Measurements from ENCODE around the gene AP2B1. TPM values are rescaled to one million over a fixed set of nuclear protein-coding genes. Genes with fewer than 3 reads are reported as not detected.

Gene AP2B1
- total RNA-seq, 1 experiment from 2014 or later, result 195 TPM

DNA sequence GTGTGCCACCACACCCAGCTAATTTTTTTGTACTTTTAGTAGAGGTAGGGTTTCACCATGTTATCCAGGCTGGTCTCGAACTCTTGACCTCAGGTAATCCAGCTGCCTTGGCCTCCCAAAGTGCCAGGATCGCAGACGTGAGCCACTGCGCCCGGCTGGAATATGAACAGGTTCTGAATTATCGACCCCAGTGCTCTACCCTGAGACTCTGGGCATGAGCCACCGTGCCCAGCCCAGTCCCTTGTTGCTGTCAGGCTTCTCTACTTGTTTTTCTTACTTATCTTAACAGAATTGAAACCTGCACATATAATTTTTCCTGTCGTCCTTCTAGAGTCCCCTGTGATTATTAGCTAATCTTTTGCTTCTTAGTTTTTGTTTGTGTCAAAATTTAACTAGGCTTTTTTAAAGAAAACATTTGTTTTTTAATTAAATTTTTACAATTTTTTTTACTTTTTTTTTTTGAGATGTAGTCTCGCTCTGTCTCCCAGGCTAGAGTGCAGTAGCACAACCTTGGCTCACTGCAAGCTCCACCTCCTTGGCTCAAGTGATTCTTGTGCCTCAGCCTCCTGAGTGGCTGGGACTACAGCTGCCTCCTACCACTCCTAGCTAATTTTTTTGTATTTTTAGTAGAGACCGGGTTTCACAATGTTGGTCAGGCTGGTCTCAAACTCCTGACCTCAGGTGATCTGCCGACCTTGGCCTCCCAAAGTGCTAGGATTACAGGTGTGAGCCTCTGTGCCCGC, 66.7 kb downstream of the AP2B1 start (continued):
- TF ChIP-seq, protein P1, sequence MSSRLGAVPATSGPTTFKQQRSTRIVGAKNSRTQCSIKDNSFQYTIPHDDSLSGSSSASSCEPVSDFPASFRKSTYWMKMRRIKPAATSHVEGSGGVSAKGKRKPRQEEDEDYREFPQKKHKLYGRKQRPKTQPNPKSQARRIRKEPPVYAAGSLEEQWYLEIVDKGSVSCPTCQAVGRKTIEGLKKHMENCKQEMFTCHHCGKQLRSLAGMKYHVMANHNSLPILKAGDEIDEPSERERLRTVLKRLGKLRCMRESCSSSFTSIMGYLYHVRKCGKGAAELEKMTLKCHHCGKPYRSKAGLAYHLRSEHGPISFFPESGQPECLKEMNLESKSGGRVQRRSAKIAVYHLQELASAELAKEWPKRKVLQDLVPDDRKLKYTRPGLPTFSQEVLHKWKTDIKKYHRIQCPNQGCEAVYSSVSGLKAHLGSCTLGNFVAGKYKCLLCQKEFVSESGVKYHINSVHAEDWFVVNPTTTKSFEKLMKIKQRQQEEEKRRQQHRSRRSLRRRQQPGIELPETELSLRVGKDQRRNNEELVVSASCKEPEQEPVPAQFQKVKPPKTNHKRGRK (CRISPR knock-in tag; IDR thresholded peaks at IDR 0.05; ENCODE audit: borderline replicate concordance), result no peak
- TF ChIP-seq SP1 (CRISPR knock-in tag; conservative IDR thresholded peaks at IDR 0.05) (no peak), ZNF416 (CRISPR knock-in tag; IDR thresholded peaks at IDR 0.05) (no peak), PREB (CRISPR knock-in tag; IDR thresholded peaks at IDR 0.05; ENCODE audit: borderline replicate concordance) (no peak), ATF2 (CRISPR knock-in tag; IDR thresholded peaks at IDR 0.05; ENCODE audit: borderline replicate concordance, low read depth) (no peak), SOX15 (CRISPR knock-in tag; IDR thresholded peaks at IDR 0.05) (no peak)
- TF ChIP-seq, protein P2, sequence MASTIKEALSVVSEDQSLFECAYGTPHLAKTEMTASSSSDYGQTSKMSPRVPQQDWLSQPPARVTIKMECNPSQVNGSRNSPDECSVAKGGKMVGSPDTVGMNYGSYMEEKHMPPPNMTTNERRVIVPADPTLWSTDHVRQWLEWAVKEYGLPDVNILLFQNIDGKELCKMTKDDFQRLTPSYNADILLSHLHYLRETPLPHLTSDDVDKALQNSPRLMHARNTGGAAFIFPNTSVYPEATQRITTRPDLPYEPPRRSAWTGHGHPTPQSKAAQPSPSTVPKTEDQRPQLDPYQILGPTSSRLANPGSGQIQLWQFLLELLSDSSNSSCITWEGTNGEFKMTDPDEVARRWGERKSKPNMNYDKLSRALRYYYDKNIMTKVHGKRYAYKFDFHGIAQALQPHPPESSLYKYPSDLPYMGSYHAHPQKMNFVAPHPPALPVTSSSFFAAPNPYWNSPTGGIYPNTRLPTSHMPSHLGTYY (CRISPR knock-in tag; IDR thresholded peaks at IDR 0.05), result no peak

DNA sequence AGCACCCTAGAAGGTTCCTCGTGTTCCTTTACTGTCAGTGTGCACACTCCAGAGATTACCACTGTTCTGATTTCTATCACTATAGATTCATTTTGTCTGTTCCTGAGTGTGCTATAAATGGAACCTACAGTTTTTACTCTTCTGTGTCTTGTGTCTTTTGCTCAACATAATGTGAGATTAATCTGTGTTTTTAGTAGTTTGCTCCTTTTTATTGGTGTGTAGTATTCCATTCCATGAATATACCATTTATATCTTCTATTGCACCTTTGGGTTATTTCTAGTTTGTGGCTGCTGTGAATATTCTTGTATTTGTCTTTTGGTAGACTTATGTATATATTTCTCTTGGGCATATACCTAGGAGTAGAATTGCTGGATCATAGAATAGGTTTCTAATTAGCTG, 68.2 kb downstream of the AP2B1 start:
- Mint-ChIP-seq H3K27me3 (ENCODE audit: low read depth) (no peaks in the 10 kb centered on the region), H3K27ac (no peak overlapping the region), H3K4me3 (no peak overlapping the region), H3K36me3 (peaks cover 28% of the 10 kb centered on the region), H3K4me1 (peaks cover 14% of the 10 kb centered on the region), H3K9me3 (no peaks in the 10 kb centered on the region)
- ATAC-seq (no peak), DNase-seq (ENCODE audit: low spot score) (no peak)
- POLR2A ChIA-PET, result no interaction called here
- TF ChIP-seq JUN (CRISPR knock-in tag; IDR thresholded peaks at IDR 0.05) (no peak), ZNF232 (CRISPR knock-in tag; IDR thresholded peaks at IDR 0.05) (no peak)
- CTCF ChIA-PET, result no interaction called here

DNA sequence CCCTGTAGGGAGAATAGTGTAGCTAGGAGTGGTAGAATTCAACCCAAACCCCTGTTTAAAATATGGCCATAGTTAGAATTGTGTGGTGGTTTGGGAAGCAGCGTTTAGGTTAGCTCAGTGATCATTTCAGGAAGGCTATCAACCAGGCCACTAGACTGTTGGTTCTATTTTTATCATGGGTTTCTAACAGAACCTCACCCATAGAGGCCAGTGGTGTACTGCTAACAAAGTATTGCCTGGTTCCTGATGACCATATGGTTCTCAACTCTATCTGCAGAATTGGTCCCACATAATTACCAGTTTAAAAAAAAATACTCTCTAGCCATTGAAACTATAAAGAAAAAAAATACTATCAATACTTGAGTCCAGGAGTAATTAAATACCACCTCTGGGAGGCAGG, 73.8 kb downstream of the AP2B1 start:
- H3K27me3 Mint-ChIP-seq (ENCODE audit: low read depth), result no peaks in the 10 kb centered on the region
- ChIA-PET POLR2A (no interaction called here), CTCF (interaction anchor here (1.0 to 1.3 kb wide), 3 partner anchors 64 to 86 kb away, joined by 3 to 6 read pairs (median 5); no protein-coding TSS in a partner anchor)
- DNase-seq (ENCODE audit: low spot score), result no peak
- TF ChIP-seq JAZF1 (CRISPR knock-in tag; IDR thresholded peaks at IDR 0.05) (no peak), ZNF423 (CRISPR knock-in tag; IDR thresholded peaks at IDR 0.05) (no peak), PRRX2 (CRISPR knock-in tag; IDR thresholded peaks at IDR 0.05) (no peak), NR3C1 (CRISPR knock-in tag; conservative IDR thresholded peaks at IDR 0.05; ENCODE audit: low read depth) (no peak), MYBL2 (CRISPR knock-in tag; IDR thresholded peaks at IDR 0.05) (no peak), NR2C2 (CRISPR knock-in tag; IDR thresholded peaks at IDR 0.05) (no peak), TP53 (CRISPR knock-in tag; IDR thresholded peaks at IDR 0.05) (no peak)
- TF ChIP-seq, protein P3, sequence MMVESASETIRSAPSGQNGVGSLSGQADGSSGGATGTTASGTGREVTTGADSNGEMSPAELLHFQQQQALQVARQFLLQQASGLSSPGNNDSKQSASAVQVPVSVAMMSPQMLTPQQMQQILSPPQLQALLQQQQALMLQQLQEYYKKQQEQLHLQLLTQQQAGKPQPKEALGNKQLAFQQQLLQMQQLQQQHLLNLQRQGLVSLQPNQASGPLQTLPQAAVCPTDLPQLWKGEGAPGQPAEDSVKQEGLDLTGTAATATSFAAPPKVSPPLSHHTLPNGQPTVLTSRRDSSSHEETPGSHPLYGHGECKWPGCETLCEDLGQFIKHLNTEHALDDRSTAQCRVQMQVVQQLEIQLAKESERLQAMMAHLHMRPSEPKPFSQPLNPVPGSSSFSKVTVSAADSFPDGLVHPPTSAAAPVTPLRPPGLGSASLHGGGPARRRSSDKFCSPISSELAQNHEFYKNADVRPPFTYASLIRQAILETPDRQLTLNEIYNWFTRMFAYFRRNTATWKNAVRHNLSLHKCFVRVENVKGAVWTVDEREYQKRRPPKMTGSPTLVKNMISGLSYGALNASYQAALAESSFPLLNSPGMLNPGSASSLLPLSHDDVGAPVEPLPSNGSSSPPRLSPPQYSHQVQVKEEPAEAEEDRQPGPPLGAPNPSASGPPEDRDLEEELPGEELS (CRISPR knock-in tag; IDR thresholded peaks at IDR 0.05), result no peak
- H3K36me3 Mint-ChIP-seq, result peaks cover 28% of the 10 kb centered on the region
- ATAC-seq, result no peak
- H3K27ac Mint-ChIP-seq, result no peak overlapping the region
- H3K4me1 Mint-ChIP-seq, result peaks cover 14% of the 10 kb centered on the region
- H3K4me3 Mint-ChIP-seq, result no peak overlapping the region
- no peaks in the 10 kb centered on the region for H3K9me3 Mint-ChIP-seq
